Tibial nerve (tissue), 4 donors: ENCODE results near the gene GPR32. TPM values are rescaled to one million over a fixed set of nuclear protein-coding genes. Genes with fewer than 3 reads are reported as not detected.

ENCODE experiments used
- DNase-seq, 2 donors: peaks; one replicate each; pipeline ENCODE4 v3.0.0-alpha.2; 2019; ENCODE audit warnings: low spot score in 2 of 2
- H3K27ac ChIP-seq, 4 donors: fragments of 200-600 bp; sonication (generic) in 3 of 4; one replicate each; pipeline ENCODE4 v1.5.1; 2017 to 2019; ENCODE audit warnings: mild to moderate bottlenecking in 1 of 4
- H3K27me3 ChIP-seq, 2 donors: fragments of 200-600 bp; sonication (generic) in 1 of 2; one replicate each; pipeline versions ENCODE4 v1.5.1 to v1.6.0; 2017 to 2019
- H3K36me3 ChIP-seq, 3 donors: fragments of 200-600 bp; sonication (generic); one replicate each; pipeline ENCODE4 v1.5.1; 2018 to 2019
- H3K4me1 ChIP-seq, 4 donors: fragments of 200-600 bp; sonication (generic) in 3 of 4; one replicate each; pipeline ENCODE4 v1.5.1; 2017 to 2019
- H3K4me3 ChIP-seq, 4 donors: fragments of 200-600 bp; sonication (generic) in 3 of 4; one replicate each; pipeline ENCODE4 v1.5.1; 2017 to 2019; ENCODE audit warnings: mild to moderate bottlenecking in 1 of 4, moderate library complexity in 1 of 4
- H3K9me3 ChIP-seq, 4 donors: fragments of 200-600 bp; sonication (generic) in 3 of 4; one replicate each; pipeline ENCODE4 v1.5.1; 2017 to 2019
- CTCF ChIP-seq, 5 experiments: fragments of 200-600 bp in 3 of 5; fragments of 450-650 bp in 2 of 5; sonication (generic) in 3 of 5; IDR thresholded peaks; one replicate each; pipeline ENCODE4 v1.5.1; 2016 to 2019; ENCODE audit warnings: antibody characterized with exemption in 5 of 5, mild to moderate bottlenecking in 3 of 5, moderate library complexity in 2 of 5
- EP300 ChIP-seq, 2 donors: sonication (generic); formaldehyde crosslinking; IDR thresholded peaks; one replicate each; pipeline ENCODE4 v1.6.1; 2017; ENCODE audit warnings: antibody characterized with exemption in 2 of 2, mild to moderate bottlenecking in 1 of 2
- POLR2A ChIP-seq, 2 donors: fragments of 450-650 bp; IDR thresholded peaks; one replicate each; pipeline ENCODE4 v1.6.1; 2017; ENCODE audit warnings: antibody characterized with exemption in 2 of 2, mild to moderate bottlenecking in 2 of 2, moderate library complexity in 2 of 2
- WGBS, 2 donors: methylation state at CpG; one replicate each; pipeline ENCODE4 v1.1.5; 2018; 5-methylcytosine and 5-hydroxymethylcytosine counted together
- total RNA-seq, 4 donors: library from RNA; depleted of rRNA; stranded (reverse); fragments of >200 nt; gene quantifications; one replicate each; pipeline ENCODE4 v1.1.0, GENCODE V29; 2016

Gene GPR32
- total RNA-seq, 4 donors from 2014 or later, result not detected

- Histone ChIP-seq H3K4me1 (no peaks in the 10 kb centered on the region), H3K27me3 (no peaks in the 10 kb centered on the region), H3K9me3 (no peaks in the 10 kb centered on the region), H3K4me3 (no peak overlapping the region), H3K36me3 (peaks cover 0 to 63% (median 6%) of the 10 kb centered on the region in 3 donors), H3K27ac (no peak overlapping the region)
- TF ChIP-seq CTCF (IDR thresholded peaks at IDR 0.05) (no peak), EP300 (IDR thresholded peaks at IDR 0.05) (no peak), POLR2A (IDR thresholded peaks at IDR 0.05) (no peak)
- WGBS, 2 donors, result 49 to 81% methylated on average over 3 to 7 of the region's 8 CpGs
- DNase-seq, result no peak
These were observed 26.6 kb downstream of the GPR32 start for GRCh38 chr19:50796634-50797428.

- DNase-seq, result no peak
- WGBS, 2 donors, result 75 to 86% methylated on average over 5 to 7 of the region's 7 CpGs
- H3K9me3 ChIP-seq, result no peaks in the 10 kb centered on the region
- H3K27ac ChIP-seq, result no peak overlapping the region
- peaks cover 0 to 6% (median under 1%) of the 10 kb centered on the region in 4 donors for H3K4me1 ChIP-seq
- TF ChIP-seq CTCF (IDR thresholded peaks at IDR 0.05), result no peak
- no peak for TF ChIP-seq EP300 (IDR thresholded peaks at IDR 0.05)
- no peak for TF ChIP-seq POLR2A (IDR thresholded peaks at IDR 0.05)
- peaks cover 0 to 67% (median 6%) of the 10 kb centered on the region in 3 donors for H3K36me3 ChIP-seq
- no peak overlapping the region for H3K4me3 ChIP-seq
- no peaks in the 10 kb centered on the region for H3K27me3 ChIP-seq
These were observed 27.1 kb downstream of the GPR32 start for GRCh38 chr19:50797429-50797780.

GRCh38 chr19:50797781-50798658, 27.8 kb downstream of the GPR32 start:
- DNase-seq, result no peak
- no peak overlapping the region for H3K4me3 ChIP-seq
- no peak overlapping the region for H3K27ac ChIP-seq
- no peaks in the 10 kb centered on the region for H3K9me3 ChIP-seq
- WGBS, 2 donors, result 79 to 81% methylated on average over 13 to 16 of the region's 18 CpGs
- no peaks in the 10 kb centered on the region for H3K27me3 ChIP-seq
- peaks cover 0 to 12% (median 6%) of the 10 kb centered on the region in 4 donors for H3K4me1 ChIP-seq
- no peak for TF ChIP-seq POLR2A (IDR thresholded peaks at IDR 0.05)
- TF ChIP-seq EP300 (IDR thresholded peaks at IDR 0.05), result no peak
- TF ChIP-seq CTCF (IDR thresholded peaks at IDR 0.05), result no peak
- peaks cover 0 to 67% (median 6%) of the 10 kb centered on the region in 3 donors for H3K36me3 ChIP-seq

GRCh38 chr19:50798659-50799546, 28.6 kb downstream of the GPR32 start:
- Histone ChIP-seq H3K4me1 (peaks cover 0 to 21% (median 15%) of the 10 kb centered on the region in 4 donors), H3K27ac (no peak overlapping the region), H3K27me3 (no peaks in the 10 kb centered on the region), H3K4me3 (no peak overlapping the region), H3K36me3 (peaks cover 0 to 67% (median 6%) of the 10 kb centered on the region in 3 donors), H3K9me3 (no peaks in the 10 kb centered on the region)
- WGBS, 2 donors, result 79 to 87% methylated on average over 14 to 17 of the region's 21 CpGs
- DNase-seq, result no peak
- TF ChIP-seq POLR2A (IDR thresholded peaks at IDR 0.05), result no peak
- no peak for TF ChIP-seq EP300 (IDR thresholded peaks at IDR 0.05)
- TF ChIP-seq CTCF (IDR thresholded peaks at IDR 0.05), result no peak
